NT2/D1 (cell line): ENCODE results near the gene HES4.

Experiments
- YY1 ChIP-seq: IDR thresholded peaks from 2 replicates; pipeline ENCODE4 v1.6.1; 2011; ENCODE audit not compliant: insufficient read length, insufficient read depth
- ZNF274 ChIP-seq: IDR thresholded peaks from 2 replicates; pipeline ENCODE4 v1.6.1; 2011; ENCODE audit warnings: mild to moderate bottlenecking, low read depth, low read length

DNA sequence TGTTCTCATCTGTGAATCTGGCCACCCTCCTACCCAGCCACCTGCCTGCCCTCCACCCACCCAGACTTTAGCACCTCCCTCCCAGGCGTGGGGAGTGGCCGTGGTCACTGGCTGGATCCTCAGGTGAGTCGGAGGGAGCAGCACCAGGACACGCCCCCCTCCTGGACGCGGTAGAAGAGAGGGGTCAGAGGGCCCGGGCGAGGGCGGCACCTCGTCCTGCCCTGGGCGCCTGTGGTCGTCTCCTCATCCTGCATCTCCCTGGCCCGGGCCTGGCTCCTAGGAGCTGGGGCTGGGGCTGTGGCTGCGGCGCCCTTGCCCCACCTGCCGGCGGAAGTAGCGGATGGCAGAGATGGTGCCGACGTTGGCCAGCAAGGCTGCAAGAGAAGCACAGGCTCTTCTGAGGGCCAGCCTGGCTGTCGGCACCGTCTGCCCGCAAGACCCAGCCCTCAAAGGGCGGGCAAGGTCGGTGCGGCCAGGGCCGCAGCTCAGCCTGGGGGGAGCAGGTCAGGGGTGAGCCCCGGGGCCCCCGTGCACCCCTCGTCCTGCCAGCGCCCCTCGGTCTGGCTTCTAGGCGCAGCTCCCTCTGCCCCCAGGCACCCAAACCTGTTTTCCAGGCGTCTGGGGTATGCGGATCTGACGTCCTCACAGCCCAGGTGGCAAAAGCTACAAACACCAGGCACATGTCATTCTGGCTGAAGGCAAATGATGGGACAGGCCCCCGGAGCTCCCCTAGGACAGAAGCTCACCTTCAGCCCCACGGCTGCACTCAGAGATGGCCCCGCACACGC is 23.8 kb downstream of the HES4 start:
- TF ChIP-seq YY1, result no peak
- no peak for TF ChIP-seq ZNF274
